Prostate gland (tissue), 2 donors: ENCODE results near the gene GPR180. TPM values are rescaled to one million over a fixed set of nuclear protein-coding genes. Genes with fewer than 3 reads are reported as not detected.

Experiments
- DNase-seq: peaks from one replicate; pipeline ENCODE4 v3.0.0-alpha.2; 2019; ENCODE audit warnings: low spot score
- H3K27ac ChIP-seq, 2 donors: fragments of 200-600 bp; sonication (generic); 2 replicates each; pipeline ENCODE4 v1.5.1; 2017 to 2019
- H3K27me3 ChIP-seq: fragments of 200-600 bp; sonication (generic); replicated peaks from 2 replicates; pipeline ENCODE4 v1.5.1; 2019; ENCODE audit not compliant: insufficient read depth
- H3K36me3 ChIP-seq, 2 donors: fragments of 200-600 bp; sonication (generic); 1 replicate in 1 of 2; 2 replicates in 1 of 2; pipeline versions ENCODE4 v1.5.1 to v1.8.1; 2017 to 2019
- H3K4me1 ChIP-seq: fragments of 200-600 bp; sonication (generic); replicated peaks from 2 replicates; pipeline ENCODE4 v1.5.1; 2019
- H3K4me3 ChIP-seq, 2 donors: fragments of 200-600 bp; sonication (generic); 2 replicates each; pipeline ENCODE4 v1.5.1; 2017 to 2019
- H3K9me3 ChIP-seq: fragments of 200-600 bp; sonication (generic); 2 replicates; pipeline ENCODE4 v1.5.1; 2017
- CTCF ChIP-seq, 4 experiments: fragments of 200-600 bp in 2 of 4; fragments of 450-650 bp in 2 of 4; sonication (generic) in 2 of 4; IDR thresholded peaks; 1 replicate in 3 of 4; 2 replicates in 1 of 4; pipeline ENCODE4 v1.5.1; 2016 to 2019; ENCODE audit warnings: antibody characterized with exemption in 4 of 4, mild to moderate bottlenecking in 2 of 4, moderate library complexity in 2 of 4
- POLR2A ChIP-seq: fragments of 450-650 bp; IDR thresholded peaks from one replicate; pipeline ENCODE4 v1.6.1; 2016; ENCODE audit warnings: antibody characterized with exemption, mild to moderate bottlenecking
- POLR2AphosphoS5 ChIP-seq: sonication (generic); formaldehyde crosslinking; IDR thresholded peaks from one replicate; pipeline ENCODE4 v1.6.1; 2017; ENCODE audit warnings: antibody characterized with exemption
- WGBS: methylation state at CpG from one replicate; pipeline ENCODE4 v1.1.5; 2018; 5-methylcytosine and 5-hydroxymethylcytosine counted together
- intact Hi-C: fragments of 100-400 bp; cut with DNase I; formaldehyde crosslinking; loops from one replicate; pipeline ENCODE4 v1.14.2; 2022
- small RNA-seq, 2 donors: library from RNA; depleted of rRNA; stranded (forward); fragments of <200 nt; gene quantifications; one replicate each; pipeline ENCODE3, GENCODE V24; 2016
- total RNA-seq, 2 donors: library from RNA; depleted of rRNA; stranded (reverse); fragments of >200 nt; gene quantifications; one replicate each; pipeline ENCODE4 v1.1.0, GENCODE V29; 2016

GPR180 gene
- total RNA-seq, 2 donors from 2014 or later: 2.7 to 5.4 TPM

- WGBS: 86% methylated on average over 6 of the region's 6 CpGs
- no peak overlapping the region for H3K4me3 ChIP-seq
- H3K27me3 ChIP-seq: no peaks in the 10 kb centered on the region
- DNase-seq: no peak
- no peaks in the 10 kb centered on the region for H3K36me3 ChIP-seq
- intact Hi-C loops: no loop called here
- H3K4me1 ChIP-seq: no peaks in the 10 kb centered on the region
- no peaks in the 10 kb centered on the region for H3K9me3 ChIP-seq
- no peak overlapping the region for H3K27ac ChIP-seq
- TF ChIP-seq POLR2AphosphoS5 (no peak), POLR2A (no peak), CTCF (IDR thresholded peaks at IDR 0.05) (no peak)
These were observed 78.0 kb downstream of the GPR180 start for GRCh38 chr13:94679614-94680013.

GRCh38 chr13:94682229-94682628, 80.6 kb downstream of the GPR180 start:
- no peak for TF ChIP-seq POLR2A
- TF ChIP-seq POLR2AphosphoS5: no peak
- no peak for TF ChIP-seq CTCF (IDR thresholded peaks at IDR 0.05)
- WGBS: 87% methylated on average over 2 of the region's 2 CpGs
- no peak for DNase-seq
- H3K27ac ChIP-seq: no peak overlapping the region
- no peaks in the 10 kb centered on the region for H3K36me3 ChIP-seq
- no peaks in the 10 kb centered on the region for H3K4me1 ChIP-seq
- no peaks in the 10 kb centered on the region for H3K27me3 ChIP-seq
- intact Hi-C loops: no loop called here
- no peak overlapping the region for H3K4me3 ChIP-seq
- no peaks in the 10 kb centered on the region for H3K9me3 ChIP-seq

GRCh38 chr13:94683409-94683808, 81.8 kb downstream of the GPR180 start:
- no peaks in the 10 kb centered on the region for H3K4me1 ChIP-seq
- no peak overlapping the region for H3K4me3 ChIP-seq
- no peak for DNase-seq
- no peaks in the 10 kb centered on the region for H3K36me3 ChIP-seq
- TF ChIP-seq CTCF (IDR thresholded peaks at IDR 0.05): no peak
- no peak for TF ChIP-seq POLR2A
- no peak for TF ChIP-seq POLR2AphosphoS5
- WGBS: 69% methylated on average over 5 of the region's 5 CpGs
- H3K27me3 ChIP-seq: no peaks in the 10 kb centered on the region
- no peak overlapping the region for H3K27ac ChIP-seq
- H3K9me3 ChIP-seq: no peaks in the 10 kb centered on the region
- intact Hi-C loops: no loop called here

Small RNAs within 50 kb of the gene (small RNA-seq; reads per million reads assigned to genes)
- gene RNA5SP36: 0.20 to 4.6 reads per million in 2 donors

Other genes starting within 250 kb of the GPR180 start
- 1 to 10 TPM in 1 of 2 donors, under 1 TPM in 1; 0.55 to 3.4 TPM for gene DCT, start 122.2 kb upstream of the GPR180 start, total RNA-seq
- 10 to 100 TPM in 1 of 2 donors, 1 to 10 TPM in 1; 9.0 to 11.3 TPM for gene TGDS, start 5.7 kb upstream of the GPR180 start, total RNA-seq
- 1 to 10 TPM; 1.1 to 2.0 TPM for gene SOX21, start 110.7 kb downstream of the GPR180 start, total RNA-seq